ENCODE data around the gene SPRR1B. TPM values are rescaled to one million over a fixed set of nuclear protein-coding genes. Genes with fewer than 3 reads are reported as not detected.

Gene SPRR1B
- total RNA-seq, 1 experiment from 2014 or later = not detected

GRCh38 chr1:153028766-153029165 is 2.2 kb upstream of the SPRR1B start:
- H3K79me2 ChIP-seq (ENCODE audit: low read length) = no peaks in the 10 kb centered on the region
- ChIA-PET CTCF (no interaction called here), POLR2A (ENCODE audit: unreplicated experiment) (interaction anchor here (0.5 kb wide), 1 partner anchor 17 kb away, joined by 3 read pairs; no protein-coding TSS in a partner anchor)
- no peak overlapping the region for H3K27ac ChIP-seq (ENCODE audit: low read length)
- DNase-seq (no peak), ATAC-seq (no peak)
- no peaks in the 10 kb centered on the region for H3K36me3 ChIP-seq (ENCODE audit: low read depth, low read length)
- BruUV-seq (replicated peaks) = no TSS peak
- H4K20me1 ChIP-seq (ENCODE audit: low read length) = no peaks in the 10 kb centered on the region
- TF ChIP-seq EZH2phosphoT487 (IDR thresholded peaks at IDR 0.05; ENCODE audit: borderline replicate concordance, low read length) = no peak
- no peak for TF ChIP-seq EZH2 (IDR thresholded peaks at IDR 0.05; ENCODE audit: low read length, unreplicated experiment)
- no peak for TF ChIP-seq CTCF (conservative IDR thresholded peaks at IDR 0.05; ENCODE audit: low read depth, low read length)
- H2AFZ ChIP-seq (ENCODE audit: low read length) = no peak overlapping the region
- H3F3A ChIP-seq (ENCODE audit: low read length, unreplicated experiment) = no peaks in the 10 kb centered on the region
- no peak overlapping the region for H3K9ac ChIP-seq (ENCODE audit: low read length)
- peaks cover 5% of the 10 kb centered on the region for H3K4me1 ChIP-seq (ENCODE audit: insufficient read depth, low read length)
- no peak overlapping the region for H3K4me2 ChIP-seq (ENCODE audit: low read length)
- intact Hi-C loops (cut with micrococcal nuclease) = no loop called here
- no peaks in the 10 kb centered on the region for H3K9me3 ChIP-seq (ENCODE audit: low read length)
- H3K27me3 ChIP-seq (ENCODE audit: low read length) = peaks cover 5% of the 10 kb centered on the region; the same call in 1 of the 2 replicates
- no peaks in the 10 kb centered on the region for H3K9me2 ChIP-seq (replicated peaks; ENCODE audit: low read length)
- H3K4me3 ChIP-seq (ENCODE audit: low read length) = no peak overlapping the region

- H3K9me2 ChIP-seq (replicated peaks; ENCODE audit: low read length) = no peaks in the 10 kb centered on the region
- TF ChIP-seq CTCF (conservative IDR thresholded peaks at IDR 0.05; ENCODE audit: low read depth, low read length) (no peak), EZH2 (IDR thresholded peaks at IDR 0.05; ENCODE audit: low read length, unreplicated experiment) (no peak)
- no peak overlapping the region for H3K9ac ChIP-seq (ENCODE audit: low read length)
- H3K4me3 ChIP-seq (ENCODE audit: low read length) = no peak overlapping the region
- H3K9me3 ChIP-seq (ENCODE audit: low read length) = no peaks in the 10 kb centered on the region
- H3K79me2 ChIP-seq (ENCODE audit: low read length) = no peaks in the 10 kb centered on the region
- ATAC-seq = no peak
- H2AFZ ChIP-seq (ENCODE audit: low read length) = no peak overlapping the region
- H4K20me1 ChIP-seq (ENCODE audit: low read length) = no peaks in the 10 kb centered on the region
- intact Hi-C loops (cut with micrococcal nuclease) = no loop called here
- H3K27ac ChIP-seq (ENCODE audit: low read length) = no peak overlapping the region
- peaks cover 5% of the 10 kb centered on the region for H3K4me1 ChIP-seq (ENCODE audit: insufficient read depth, low read length)
- no peaks in the 10 kb centered on the region for H3K36me3 ChIP-seq (ENCODE audit: low read depth, low read length)
- no peaks in the 10 kb centered on the region for H3F3A ChIP-seq (ENCODE audit: low read length, unreplicated experiment)
- no TSS peak for BruUV-seq (replicated peaks)
- no peak for DNase-seq
- no peak overlapping the region for H3K4me2 ChIP-seq (ENCODE audit: low read length)
- ChIA-PET CTCF (no interaction called here), POLR2A (ENCODE audit: unreplicated experiment) (no interaction called here)
- H3K27me3 ChIP-seq (ENCODE audit: low read length) = peaks cover 11% of the 10 kb centered on the region; the same call in 1 of the 2 replicates
Measured at GRCh38 chr1:153032073-153032472, 1.1 kb downstream of the SPRR1B start.

- H3K9me2 ChIP-seq (replicated peaks; ENCODE audit: low read length) = no peaks in the 10 kb centered on the region
- peak; percentile 93 for DNase-seq
- TF ChIP-seq EZH2phosphoT487 (IDR thresholded peaks at IDR 0.05; ENCODE audit: borderline replicate concordance, low read length) = no peak
- peak; percentile 89 for TF ChIP-seq CTCF (conservative IDR thresholded peaks at IDR 0.05; ENCODE audit: low read depth, low read length)
- no peaks in the 10 kb centered on the region for H3F3A ChIP-seq (ENCODE audit: low read length, unreplicated experiment)
- CTCF ChIA-PET = no interaction called here
- BruUV-seq (replicated peaks) = no TSS peak
- H4K20me1 ChIP-seq (ENCODE audit: low read length) = no peaks in the 10 kb centered on the region
- H3K79me2 ChIP-seq (ENCODE audit: low read length) = no peaks in the 10 kb centered on the region
- H3K27me3 ChIP-seq (ENCODE audit: low read length) = peaks cover 18% of the 10 kb centered on the region; the same call in 1 of the 2 replicates
- no peak overlapping the region for H2AFZ ChIP-seq (ENCODE audit: low read length)
- H3K27ac ChIP-seq (ENCODE audit: low read length) = no peak overlapping the region
- H3K4me1 ChIP-seq (ENCODE audit: insufficient read depth, low read length) = peaks cover 5% of the 10 kb centered on the region
- 0 out of 2 replicates have a peak overlapping the region, but pooled peaks have one; percentile 6 for H3K4me2 ChIP-seq (ENCODE audit: low read length)
- peak; percentile 96 for ATAC-seq
- POLR2A ChIA-PET (ENCODE audit: unreplicated experiment) = interaction anchor here (0.7 kb wide), 1 partner anchor 11 kb away, joined by 3 read pairs; no protein-coding TSS in a partner anchor
- no peak overlapping the region for H3K9ac ChIP-seq (ENCODE audit: low read length)
- intact Hi-C loops (cut with micrococcal nuclease) = no loop called here
- H3K9me3 ChIP-seq (ENCODE audit: low read length) = no peaks in the 10 kb centered on the region
- no peak overlapping the region for H3K4me3 ChIP-seq (ENCODE audit: low read length)
- no peaks in the 10 kb centered on the region for H3K36me3 ChIP-seq (ENCODE audit: low read depth, low read length)
Measured at GRCh38 chr1:153032677-153033308, 1.8 kb downstream of the SPRR1B start.

Data from PC-3 (cell line).